Chondrocyte (in vitro differentiated cells): ENCODE data around the gene CDR2L. TPM values are rescaled to one million over a fixed set of nuclear protein-coding genes. Genes with fewer than 3 reads are reported as not detected.

ENCODE experiments used
- DNase-seq: peaks from one replicate; pipeline ENCODE4 v3.0.0; 2021; ENCODE audit warnings: mixed read lengths, low spot score
- H3K27ac Mint-ChIP-seq: one replicate; pipeline ENCODE4 v1.8.0; 2021; ENCODE audit warnings: mild to moderate bottlenecking, moderate library complexity, mixed read lengths; ENCODE audit not compliant: unreplicated experiment
- H3K27me3 Mint-ChIP-seq: 2 replicates; pipeline ENCODE4 v1.8.0; 2021; ENCODE audit warnings: low read depth, mixed read lengths
- H3K36me3 Mint-ChIP-seq: 2 replicates; pipeline ENCODE4 v1.8.0; 2021; ENCODE audit warnings: low read depth, mixed read lengths
- H3K4me1 Mint-ChIP-seq: 2 replicates; pipeline ENCODE4 v1.8.0; 2021; ENCODE audit warnings: low read depth, mild to moderate bottlenecking, mixed read lengths
- H3K4me3 Mint-ChIP-seq: one replicate; pipeline ENCODE4 v1.8.0; 2021; ENCODE audit warnings: mild to moderate bottlenecking, moderate library complexity, mixed read lengths; ENCODE audit not compliant: unreplicated experiment
- H3K9me3 Mint-ChIP-seq: 2 replicates; pipeline ENCODE4 v1.8.0; 2021; ENCODE audit warnings: low read depth, mixed read lengths
- CTCF ChIP-seq: fragments of 200-600 bp; sonication (generic); IDR thresholded peaks from 2 replicates; pipeline ENCODE4 v1.5.0; 2021; ENCODE audit warnings: antibody characterized with exemption, mild to moderate bottlenecking, moderate library complexity
- total RNA-seq: library from RNA; stranded (reverse); gene quantifications from 3 replicates; pipeline ENCODE4 v1.2.1, GENCODE V29; 2021

CDR2L gene
- total RNA-seq, 1 donor from 2014 or later: 51.0 TPM

- DNase-seq: peak; percentile 94
- H3K36me3 Mint-ChIP-seq: peaks cover 5% of the 10 kb centered on the region
- peaks cover 43% of the 10 kb centered on the region for H3K4me1 Mint-ChIP-seq
- peak overlapping the region; percentile 98 for H3K27ac Mint-ChIP-seq
- no peaks in the 10 kb centered on the region for H3K27me3 Mint-ChIP-seq
- H3K9me3 Mint-ChIP-seq: no peaks in the 10 kb centered on the region
- peak; percentile 73 for TF ChIP-seq CTCF
- peak overlapping the region; percentile 86 for H3K4me3 Mint-ChIP-seq
Observed at GRCh38 chr17:74987909-74988711, 678 bp downstream of the CDR2L start.

- Mint-ChIP-seq H3K4me1 (peaks cover 44% of the 10 kb centered on the region), H3K36me3 (peaks cover 5% of the 10 kb centered on the region), H3K27me3 (no peaks in the 10 kb centered on the region), H3K9me3 (no peaks in the 10 kb centered on the region), H3K4me3 (no peak overlapping the region), H3K27ac (peak overlapping the region; percentile 2)
- no peak for DNase-seq
- no peak for TF ChIP-seq CTCF
Observed at GRCh38 chr17:74990581-74991105, 3.2 kb downstream of the CDR2L start.

DNA sequence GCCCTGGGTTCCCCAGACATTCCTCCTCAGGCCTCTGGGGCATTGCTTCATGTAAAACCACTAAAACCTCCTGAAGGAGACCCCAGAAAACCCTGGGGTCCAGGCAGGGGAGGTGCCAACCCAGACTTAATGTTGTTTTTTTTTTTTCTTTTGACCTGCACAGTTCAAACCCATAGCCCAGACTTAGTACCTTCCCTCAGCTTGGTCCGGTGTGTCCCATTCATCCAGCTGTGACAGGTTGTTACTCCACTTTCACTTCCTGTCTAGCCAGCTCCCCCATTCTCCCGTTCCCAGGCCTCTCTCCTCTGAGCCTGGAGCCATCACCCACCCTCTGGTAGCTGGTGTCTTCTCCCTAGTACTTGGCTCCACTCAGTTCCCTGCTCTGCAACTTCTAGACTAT, 4.8 kb downstream of the CDR2L start:
- no peaks in the 10 kb centered on the region for H3K9me3 Mint-ChIP-seq
- DNase-seq: no peak
- H3K4me3 Mint-ChIP-seq: no peak overlapping the region
- peak overlapping the region; percentile 74 for H3K27ac Mint-ChIP-seq
- peaks cover 7% of the 10 kb centered on the region for H3K36me3 Mint-ChIP-seq
- H3K27me3 Mint-ChIP-seq: no peaks in the 10 kb centered on the region
- H3K4me1 Mint-ChIP-seq: peaks cover 37% of the 10 kb centered on the region
- TF ChIP-seq CTCF: no peak

DNA sequence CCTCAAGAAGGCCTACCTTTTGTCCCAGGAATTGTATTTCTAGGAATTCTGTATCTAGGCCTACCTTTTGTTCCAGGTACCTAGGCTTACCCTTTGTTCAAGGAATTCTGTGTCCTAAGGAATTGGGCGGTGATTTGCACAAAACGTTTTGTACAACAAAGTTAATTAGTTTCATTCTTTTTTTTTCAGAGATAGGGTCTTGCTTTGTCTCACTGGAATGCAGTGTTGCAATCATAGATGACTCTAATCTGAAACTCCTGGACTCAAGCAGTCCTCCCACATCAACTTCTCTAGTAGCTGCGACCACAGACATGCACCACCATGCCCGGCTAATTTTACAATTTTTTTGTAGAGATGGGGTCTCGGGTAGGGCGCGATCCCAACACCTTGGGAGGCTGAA, 7.0 kb downstream of the CDR2L start:
- H3K4me3 Mint-ChIP-seq: no peak overlapping the region
- peaks cover 24% of the 10 kb centered on the region for H3K4me1 Mint-ChIP-seq
- H3K27me3 Mint-ChIP-seq: no peaks in the 10 kb centered on the region
- H3K36me3 Mint-ChIP-seq: peaks cover 7% of the 10 kb centered on the region
- no peak overlapping the region for H3K27ac Mint-ChIP-seq
- no peaks in the 10 kb centered on the region for H3K9me3 Mint-ChIP-seq
- no peak for DNase-seq
- TF ChIP-seq CTCF: no peak

DNA sequence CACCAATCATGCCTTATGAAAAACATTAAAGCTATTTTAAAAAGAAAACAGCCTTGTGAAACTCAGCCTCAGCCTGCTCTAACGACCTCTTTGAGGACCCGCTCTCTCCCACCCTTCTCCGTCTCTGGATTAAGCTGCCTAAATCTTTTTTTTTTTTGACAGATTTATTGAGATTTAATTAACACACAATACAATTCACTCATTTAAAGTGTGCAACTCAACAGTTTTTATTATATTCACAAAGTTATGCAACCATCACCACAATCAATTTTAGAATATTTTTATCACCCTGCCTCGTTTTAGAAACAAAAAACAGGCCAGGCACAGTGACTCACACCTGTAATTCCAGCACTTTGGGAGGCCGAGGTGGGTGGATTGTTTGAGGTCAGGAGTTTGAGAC, 8.4 kb downstream of the CDR2L start:
- no peak for TF ChIP-seq CTCF
- Mint-ChIP-seq H3K27me3 (no peaks in the 10 kb centered on the region), H3K4me3 (no peak overlapping the region), H3K9me3 (no peaks in the 10 kb centered on the region), H3K27ac (no peak overlapping the region), H3K36me3 (peaks cover 5% of the 10 kb centered on the region), H3K4me1 (peaks cover 15% of the 10 kb centered on the region)
- no peak for DNase-seq
